Subcutaneous abdominal adipose tissue (tissue), 5 donors: ENCODE results near the gene PTPRG.

Experiments used
- H3K27ac ChIP-seq: one replicate; pipeline ENCODE4 v1.7.0; 2013; ENCODE audit warnings: low read depth, mild to moderate bottlenecking, inconsistent platforms, low read length, moderate library complexity
- H3K27me3 ChIP-seq, 5 donors: one replicate each; pipeline ENCODE4 v1.7.0; 2013; ENCODE audit warnings: low read length in 5 of 5, inconsistent platforms in 1 of 5; ENCODE audit not compliant: control insufficient read depth in 5 of 5, insufficient read depth in 4 of 5
- H3K36me3 ChIP-seq, 5 donors: one replicate each; pipeline ENCODE4 v1.7.0; 2013; ENCODE audit warnings: low read length in 5 of 5; ENCODE audit not compliant: control insufficient read depth in 5 of 5, insufficient read depth in 5 of 5
- H3K4me1 ChIP-seq, 5 donors: one replicate each; pipeline ENCODE4 v1.7.0; 2013; ENCODE audit warnings: low read length in 5 of 5, mild to moderate bottlenecking in 3 of 5, moderate library complexity in 1 of 5; ENCODE audit not compliant: control insufficient read depth in 5 of 5, insufficient read depth in 5 of 5
- H3K4me3 ChIP-seq, 5 donors: one replicate each; pipeline ENCODE4 v1.7.0; 2013; ENCODE audit warnings: low read length in 5 of 5, low read depth in 1 of 5
- H3K9ac ChIP-seq, 5 donors: one replicate each; pipeline ENCODE4 v1.7.0; 2013; ENCODE audit warnings: low read length in 5 of 5, mild to moderate bottlenecking in 4 of 5, moderate library complexity in 3 of 5
- H3K9me3 ChIP-seq, 5 donors: one replicate each; pipeline ENCODE4 v1.7.0; 2013; ENCODE audit warnings: low read length in 5 of 5; ENCODE audit not compliant: control insufficient read depth in 5 of 5
- donor health status: healthy.
- donor health status: healthy.
- donor health status: healthy.
- donor health status: healthy.
- donor health status: healthy.

Gene PTPRG

GRCh38 chr3:62246985-62247384 is 685.6 kb downstream of the PTPRG start:
- peaks cover 0 to 25% (median 6%) of the 10 kb centered on the region in 5 donors for H3K4me1 ChIP-seq
- H3K4me3 ChIP-seq, result no peak overlapping the region
- no peak overlapping the region for H3K27ac ChIP-seq
- H3K9ac ChIP-seq, result no peak overlapping the region
- no peaks in the 10 kb centered on the region for H3K27me3 ChIP-seq
- H3K9me3 ChIP-seq, result no peaks in the 10 kb centered on the region
- H3K36me3 ChIP-seq, result peaks cover 0 to 4% (median 4%) of the 10 kb centered on the region in 5 donors

GRCh38 chr3:62248734-62249483 is 687.5 kb downstream of the PTPRG start:
- Histone ChIP-seq H3K27ac (no peak overlapping the region), H3K9me3 (no peaks in the 10 kb centered on the region), H3K4me1 (peaks cover 0 to 25% (median 6%) of the 10 kb centered on the region in 5 donors), H3K36me3 (peaks cover 0 to 4% (median 2%) of the 10 kb centered on the region in 5 donors), H3K9ac (no peak overlapping the region), H3K27me3 (no peaks in the 10 kb centered on the region), H3K4me3 (no peak overlapping the region)

- H3K27me3 ChIP-seq, result no peaks in the 10 kb centered on the region
- H3K9ac ChIP-seq, result no peak overlapping the region
- peaks cover 0 to under 1% (median 0%) of the 10 kb centered on the region in 5 donors for H3K36me3 ChIP-seq
- H3K27ac ChIP-seq, result no peak overlapping the region
- H3K4me1 ChIP-seq, result peaks cover 0 to 25% (median 6%) of the 10 kb centered on the region in 5 donors
- H3K9me3 ChIP-seq, result no peaks in the 10 kb centered on the region
- H3K4me3 ChIP-seq, result no peak overlapping the region
These were observed 688.1 kb downstream of the PTPRG start for GRCh38 chr3:62249484-62249776.

- Histone ChIP-seq H3K4me1 (peaks cover 0 to 21% (median 6%) of the 10 kb centered on the region in 5 donors), H3K9me3 (no peaks in the 10 kb centered on the region), H3K27me3 (no peaks in the 10 kb centered on the region), H3K36me3 (no peaks in the 10 kb centered on the region), H3K4me3 (no peak overlapping the region), H3K27ac (no peak overlapping the region), H3K9ac (no peak overlapping the region)
These were observed 688.6 kb downstream of the PTPRG start for GRCh38 chr3:62249855-62250543.

GRCh38 chr3:62252438-62253157 is 691.2 kb downstream of the PTPRG start:
- Histone ChIP-seq H3K36me3 (peaks cover 4 to 14% (median 9%) of the 10 kb centered on the region in 5 donors), H3K27ac (no peak overlapping the region), H3K27me3 (no peaks in the 10 kb centered on the region), H3K4me3 (no peak overlapping the region), H3K9ac (no peak overlapping the region), H3K4me1 (peaks cover 0 to under 1% (median 0%) of the 10 kb centered on the region in 5 donors), H3K9me3 (no peaks in the 10 kb centered on the region)

- H3K9me3 ChIP-seq, result no peaks in the 10 kb centered on the region
- no peak overlapping the region for H3K4me3 ChIP-seq
- H3K36me3 ChIP-seq, result peaks cover 4 to 14% (median 9%) of the 10 kb centered on the region in 5 donors
- no peaks in the 10 kb centered on the region for H3K4me1 ChIP-seq
- no peaks in the 10 kb centered on the region for H3K27me3 ChIP-seq
- H3K9ac ChIP-seq, result no peak overlapping the region
- H3K27ac ChIP-seq, result no peak overlapping the region
These were observed 692.6 kb downstream of the PTPRG start for GRCh38 chr3:62253971-62254370.

- H3K36me3 ChIP-seq, result peaks cover 4 to 14% (median 9%) of the 10 kb centered on the region in 5 donors
- H3K27ac ChIP-seq, result no peak overlapping the region
- H3K9ac ChIP-seq, result no peak overlapping the region
- H3K9me3 ChIP-seq, result no peaks in the 10 kb centered on the region
- H3K27me3 ChIP-seq, result no peaks in the 10 kb centered on the region
- no peaks in the 10 kb centered on the region for H3K4me1 ChIP-seq
- H3K4me3 ChIP-seq, result no peak overlapping the region
These were observed 694.4 kb downstream of the PTPRG start for GRCh38 chr3:62255758-62256157.

GRCh38 chr3:62259924-62260323 is 698.6 kb downstream of the PTPRG start:
- no peaks in the 10 kb centered on the region for H3K4me1 ChIP-seq
- H3K4me3 ChIP-seq, result no peak overlapping the region
- H3K36me3 ChIP-seq, result peaks cover 17 to 33% (median 23%) of the 10 kb centered on the region in 5 donors
- H3K27me3 ChIP-seq, result no peaks in the 10 kb centered on the region
- no peak overlapping the region for H3K27ac ChIP-seq
- H3K9me3 ChIP-seq, result no peaks in the 10 kb centered on the region
- H3K9ac ChIP-seq, result no peak overlapping the region

GRCh38 chr3:62260655-62261054 is 699.3 kb downstream of the PTPRG start:
- no peak overlapping the region for H3K27ac ChIP-seq
- no peaks in the 10 kb centered on the region for H3K9me3 ChIP-seq
- peaks cover 14 to 30% (median 21%) of the 10 kb centered on the region in 5 donors for H3K36me3 ChIP-seq
- H3K27me3 ChIP-seq, result no peaks in the 10 kb centered on the region
- no peaks in the 10 kb centered on the region for H3K4me1 ChIP-seq
- no peak overlapping the region for H3K9ac ChIP-seq
- H3K4me3 ChIP-seq, result no peak overlapping the region

- H3K27me3 ChIP-seq, result no peaks in the 10 kb centered on the region
- no peaks in the 10 kb centered on the region for H3K4me1 ChIP-seq
- no peak overlapping the region for H3K9ac ChIP-seq
- H3K27ac ChIP-seq, result no peak overlapping the region
- H3K36me3 ChIP-seq, result peaks cover 10 to 29% (median 21%) of the 10 kb centered on the region in 5 donors
- no peaks in the 10 kb centered on the region for H3K9me3 ChIP-seq
- H3K4me3 ChIP-seq, result no peak overlapping the region
These were observed 699.8 kb downstream of the PTPRG start for GRCh38 chr3:62261121-62261520.
